OCI-LY3 (cell line): ENCODE measurements around the gene PCDHGB5.
"Not testable (repeated sequence)": the region's sequence is repeated elsewhere in the genome, so short reads cannot be mapped to it uniquely, and the experiment has no call there.

ENCODE experiments used
- H2AFZ ChIP-seq: fragments of 200-600, 300-600 bp; shearing (Covaris generic); 2 replicates; pipeline ENCODE4 v1.6.0; 2014; ENCODE audit warnings: antibody characterized with exemption, low read depth, low read length
- H3K27ac ChIP-seq: fragments of 200-600, 300-600 bp; sonication (generic); 2 replicates; pipeline ENCODE4 v1.5.1; 2014; ENCODE audit warnings: mild to moderate bottlenecking, low read length, moderate library complexity, mixed read lengths
- H3K27me3 ChIP-seq: fragments of 200-600, 300-600 bp; sonication (generic); 2 replicates; pipeline ENCODE4 v1.6.1; 2014; ENCODE audit warnings: low read depth, low read length, mixed read lengths
- H3K36me3 ChIP-seq: fragments of 200-600, 300-600 bp; sonication (generic); replicated peaks from 2 replicates; pipeline ENCODE3; 2014; ENCODE audit warnings: low read depth, low read length, mixed read lengths
- H3K4me1 ChIP-seq: fragments of 300-600, 200-600 bp; sonication (generic); 2 replicates; pipeline ENCODE4 v1.6.1; 2014; ENCODE audit warnings: low read length, mixed read lengths
- H3K4me2 ChIP-seq: fragments of 200-600, 300-600 bp; sonication (generic); 2 replicates; pipeline ENCODE4 v1.6.1; 2014; ENCODE audit warnings: low read length, mixed read lengths
- H3K4me3 ChIP-seq: fragments of 300-600, 200-600 bp; sonication (generic); 2 replicates; pipeline ENCODE4 v1.5.1; 2014; ENCODE audit warnings: antibody characterized with exemption, mild to moderate bottlenecking, low read length, moderate library complexity
- H3K79me2 ChIP-seq: fragments of 300-600, 200-600 bp; shearing (Covaris generic); 2 replicates; pipeline ENCODE4 v1.6.1; 2014; ENCODE audit warnings: mild to moderate bottlenecking, low read length, mixed read lengths
- H3K9ac ChIP-seq: fragments of 300-600, 200-600 bp; shearing (Covaris generic); 2 replicates; pipeline ENCODE4 v1.6.0; 2014; ENCODE audit warnings: mild to moderate bottlenecking, low read length, moderate library complexity
- H3K9me3 ChIP-seq: fragments of 200-600, 300-600 bp; shearing (Covaris generic); 2 replicates; pipeline ENCODE4 v1.6.1; 2014; ENCODE audit warnings: low read length, mixed read lengths; ENCODE audit not compliant: insufficient read depth
- H4K20me1 ChIP-seq: fragments of 200-600, 300-600 bp; sonication (generic); 2 replicates; pipeline ENCODE4 v1.6.1; 2016; ENCODE audit warnings: low read length, mixed read lengths; ENCODE audit not compliant: insufficient read depth
- EZH2phosphoT487 ChIP-seq: fragments of 200-600 bp; shearing (Covaris generic); IDR thresholded peaks from 2 replicates; pipeline ENCODE4 v1.6.1; 2018; ENCODE audit warnings: antibody characterized with exemption, mixed run types, low read depth
- TF ChIP-seq, protein P1 (sequence below): fragments of 200-600, 300-600 bp; sonication (generic); IDR thresholded peaks from 2 replicates; pipeline ENCODE4 v1.5.1; 2014; ENCODE audit warnings: antibody characterized with exemption, low read length, low read depth

Gene PCDHGB5

DNA sequence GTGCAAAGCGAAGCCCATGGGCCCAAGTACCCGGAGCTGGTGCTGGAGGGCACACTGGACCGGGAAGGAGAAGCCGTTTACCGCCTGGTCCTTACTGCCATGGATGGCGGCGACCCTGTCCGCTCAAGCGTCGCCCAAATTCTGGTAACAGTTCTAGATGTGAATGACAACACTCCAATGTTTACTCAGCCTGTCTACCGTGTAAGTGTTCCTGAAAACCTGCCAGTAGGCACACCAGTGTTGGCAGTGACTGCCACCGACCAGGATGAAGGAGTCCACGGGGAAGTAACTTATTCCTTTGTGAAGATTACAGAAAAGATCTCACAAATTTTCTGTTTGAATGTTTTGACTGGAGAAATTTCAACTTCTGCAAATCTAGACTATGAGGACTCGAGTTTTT is 23.1 kb upstream of the PCDHGB5 start:
- no peaks in the 10 kb centered on the region for H3K27me3 ChIP-seq
- no peaks in the 10 kb centered on the region for H3K4me1 ChIP-seq
- H2AFZ ChIP-seq: no peak overlapping the region
- H3K27ac ChIP-seq: no peak overlapping the region
- no peaks in the 10 kb centered on the region for H3K36me3 ChIP-seq
- no peaks in the 10 kb centered on the region for H4K20me1 ChIP-seq
- H3K9ac ChIP-seq: no peak overlapping the region
- no peaks in the 10 kb centered on the region for H3K79me2 ChIP-seq
- H3K9me3 ChIP-seq: no peaks in the 10 kb centered on the region
- no peak for TF ChIP-seq EZH2phosphoT487
- TF ChIP-seq, protein P1, sequence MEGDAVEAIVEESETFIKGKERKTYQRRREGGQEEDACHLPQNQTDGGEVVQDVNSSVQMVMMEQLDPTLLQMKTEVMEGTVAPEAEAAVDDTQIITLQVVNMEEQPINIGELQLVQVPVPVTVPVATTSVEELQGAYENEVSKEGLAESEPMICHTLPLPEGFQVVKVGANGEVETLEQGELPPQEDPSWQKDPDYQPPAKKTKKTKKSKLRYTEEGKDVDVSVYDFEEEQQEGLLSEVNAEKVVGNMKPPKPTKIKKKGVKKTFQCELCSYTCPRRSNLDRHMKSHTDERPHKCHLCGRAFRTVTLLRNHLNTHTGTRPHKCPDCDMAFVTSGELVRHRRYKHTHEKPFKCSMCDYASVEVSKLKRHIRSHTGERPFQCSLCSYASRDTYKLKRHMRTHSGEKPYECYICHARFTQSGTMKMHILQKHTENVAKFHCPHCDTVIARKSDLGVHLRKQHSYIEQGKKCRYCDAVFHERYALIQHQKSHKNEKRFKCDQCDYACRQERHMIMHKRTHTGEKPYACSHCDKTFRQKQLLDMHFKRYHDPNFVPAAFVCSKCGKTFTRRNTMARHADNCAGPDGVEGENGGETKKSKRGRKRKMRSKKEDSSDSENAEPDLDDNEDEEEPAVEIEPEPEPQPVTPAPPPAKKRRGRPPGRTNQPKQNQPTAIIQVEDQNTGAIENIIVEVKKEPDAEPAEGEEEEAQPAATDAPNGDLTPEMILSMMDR: no peak
- H3K4me3 ChIP-seq: no peak overlapping the region
- H3K4me2 ChIP-seq: no peak overlapping the region

DNA sequence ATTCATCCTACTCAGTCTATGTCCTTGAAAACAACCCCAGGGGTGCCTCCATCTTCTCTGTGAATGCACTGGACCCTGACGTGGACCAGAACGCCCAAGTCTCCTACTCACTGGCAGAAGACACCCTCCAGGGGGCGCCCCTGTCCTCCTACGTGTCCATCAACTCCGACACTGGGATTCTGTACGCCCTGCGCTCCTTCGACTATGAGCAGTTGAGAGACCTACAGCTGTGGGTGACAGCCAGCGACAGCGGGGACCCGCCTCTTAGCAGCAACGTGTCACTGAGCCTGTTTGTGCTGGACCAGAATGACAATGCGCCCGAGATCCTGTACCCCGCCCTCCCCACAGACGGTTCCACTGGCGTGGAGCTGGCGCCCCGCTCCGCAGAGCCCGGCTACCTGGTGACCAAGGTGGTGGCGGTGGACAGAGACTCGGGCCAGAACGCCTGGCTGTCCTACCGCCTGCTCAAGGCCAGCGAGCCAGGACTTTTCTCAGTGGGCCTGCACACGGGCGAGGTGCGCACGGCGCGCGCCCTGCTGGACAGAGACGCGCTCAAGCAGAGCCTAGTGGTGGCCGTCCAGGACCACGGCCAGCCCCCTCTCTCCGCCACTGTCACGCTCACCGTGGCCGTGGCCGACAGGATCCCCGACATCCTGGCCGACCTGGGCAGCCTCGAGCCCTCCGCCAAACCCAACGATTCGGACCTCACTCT is 22.1 kb upstream of the PCDHGB5 start:
- not testable (repeated sequence) for H3K9ac ChIP-seq, H4K20me1 ChIP-seq, H3K79me2 ChIP-seq, H3K9me3 ChIP-seq, H3K36me3 ChIP-seq, H2AFZ ChIP-seq, H3K27ac ChIP-seq, H3K4me3 ChIP-seq, H3K4me2 ChIP-seq, H3K4me1 ChIP-seq, H3K27me3 ChIP-seq

DNA sequence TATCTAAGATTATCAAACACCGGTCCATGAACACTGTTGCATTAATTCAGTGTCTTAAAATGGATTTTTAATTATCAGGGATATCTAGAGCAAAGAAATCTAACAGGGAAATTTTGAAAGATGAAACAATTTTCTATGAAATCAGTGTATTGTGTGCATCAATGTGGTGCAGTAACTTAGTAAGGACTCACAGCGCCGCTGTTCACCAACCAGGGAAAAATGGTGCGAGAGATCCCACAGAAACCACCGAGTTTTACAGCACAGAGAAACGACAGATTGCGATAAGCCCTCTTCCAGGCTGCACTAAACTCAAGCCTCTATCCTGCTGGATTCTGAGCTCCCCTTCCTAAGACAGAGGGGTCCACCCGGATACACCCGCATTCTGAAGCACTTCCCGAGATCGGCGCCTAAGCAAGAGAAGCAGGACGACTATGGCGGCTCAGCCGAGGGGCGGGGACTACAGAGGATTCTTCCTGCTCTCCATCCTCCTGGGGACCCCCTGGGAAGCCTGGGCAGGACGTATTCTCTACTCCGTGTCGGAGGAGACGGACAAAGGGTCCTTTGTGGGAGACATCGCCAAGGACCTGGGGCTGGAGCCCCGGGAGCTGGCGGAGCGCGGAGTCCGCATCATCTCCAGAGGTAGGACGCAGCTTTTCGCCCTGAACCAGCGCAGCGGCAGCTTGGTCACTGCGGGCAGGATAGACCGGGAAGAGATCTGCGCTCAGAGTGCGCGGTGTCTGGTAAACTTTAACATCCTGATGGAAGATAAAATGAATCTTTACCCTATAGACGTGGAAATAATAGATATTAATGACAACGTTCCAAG is 15.1 kb upstream of the PCDHGB5 start, which contains the start of gene PCDHGA7:
Gene PCDHGA7, plus strand, starts transcription at position 274 of the 826 bp plus-strand sequence. Its CDS starts 158 bp downstream, at position 432.
- no peak for TF ChIP-seq EZH2phosphoT487
- TF ChIP-seq, protein P1: no peak
- H3K9me3 ChIP-seq: no peaks in the 10 kb centered on the region
- no peak within 1 kb of the TSS for H3K4me2 ChIP-seq
- no peak within 1 kb of the TSS for H2AFZ ChIP-seq
- H4K20me1 ChIP-seq: no peaks in the 10 kb centered on the region
- no peaks in the 10 kb centered on the region for H3K27me3 ChIP-seq
- no peaks in the 10 kb centered on the region for H3K36me3 ChIP-seq
- no peaks in the 10 kb centered on the region for H3K79me2 ChIP-seq
- no peak within 1 kb of the TSS for H3K9ac ChIP-seq
- H3K4me1 ChIP-seq: no peaks in the 10 kb centered on the region
- no peak within 1 kb of the TSS for H3K4me3 ChIP-seq
- no peak within 1 kb of the TSS for H3K27ac ChIP-seq

DNA sequence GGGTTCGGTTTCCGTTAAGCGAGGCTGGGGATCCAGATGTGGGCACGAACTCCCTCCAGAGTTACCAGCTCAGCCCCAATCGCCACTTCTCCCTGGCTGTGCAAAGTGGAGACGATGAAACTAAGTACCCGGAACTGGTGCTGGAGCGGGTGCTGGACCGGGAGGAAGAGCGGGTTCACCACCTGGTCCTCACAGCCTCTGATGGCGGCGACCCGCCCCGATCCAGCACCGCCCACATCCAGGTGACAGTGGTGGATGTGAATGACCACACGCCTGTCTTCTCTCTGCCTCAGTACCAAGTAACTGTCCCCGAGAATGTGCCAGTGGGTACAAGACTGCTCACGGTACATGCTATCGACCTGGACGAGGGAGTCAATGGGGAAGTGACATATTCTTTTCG is 14.4 kb upstream of the PCDHGB5 start:
- H3K4me1 ChIP-seq: no peaks in the 10 kb centered on the region
- H4K20me1 ChIP-seq: no peaks in the 10 kb centered on the region
- no peaks in the 10 kb centered on the region for H3K36me3 ChIP-seq
- H3K27ac ChIP-seq: no peak overlapping the region
- H3K9me3 ChIP-seq: no peaks in the 10 kb centered on the region
- H3K4me2 ChIP-seq: no peak overlapping the region
- H3K27me3 ChIP-seq: no peaks in the 10 kb centered on the region
- no peak overlapping the region for H3K9ac ChIP-seq
- H2AFZ ChIP-seq: no peak overlapping the region
- H3K79me2 ChIP-seq: no peaks in the 10 kb centered on the region
- TF ChIP-seq, protein P1: no peak
- TF ChIP-seq EZH2phosphoT487: no peak
- no peak overlapping the region for H3K4me3 ChIP-seq
